H9 (cell line): ENCODE data around the gene SLC35F5. TPM values are rescaled to one million over a fixed set of nuclear protein-coding genes. Genes with fewer than 3 reads are reported as not detected.

Experiments
- DNase-seq: peaks from one replicate; pipeline ENCODE4 v3.0.0-alpha.2; 2017
- H2AFZ ChIP-seq: one replicate; pipeline ENCODE4 v1.6.1; 2013; ENCODE audit warnings: mild to moderate bottlenecking, low read length, control low read depth, moderate library complexity
- H2AK5ac ChIP-seq: 2 replicates; pipeline ENCODE4 v1.6.1; 2013; ENCODE audit warnings: low read length, control low read depth, mixed read lengths; ENCODE audit not compliant: insufficient read length
- H2BK120ac ChIP-seq: one replicate; pipeline ENCODE4 v1.6.1; 2013; ENCODE audit warnings: low read depth, mild to moderate bottlenecking, low read length, control low read depth, inconsistent platforms; ENCODE audit not compliant: poor library complexity, severe bottlenecking
- H2BK12ac ChIP-seq: 2 replicates; pipeline ENCODE4 v1.6.1; 2013; ENCODE audit warnings: low read length, control low read depth, mixed read lengths, low read depth; ENCODE audit not compliant: insufficient read length
- H2BK15ac ChIP-seq: 2 replicates; pipeline ENCODE4 v1.6.1; 2013; ENCODE audit warnings: low read depth, low read length, control low read depth
- H2BK20ac ChIP-seq: one replicate; pipeline ENCODE4 v1.6.1; 2013; ENCODE audit warnings: low read depth, mild to moderate bottlenecking, low read length, control low read depth, inconsistent platforms; ENCODE audit not compliant: poor library complexity, severe bottlenecking
- H2BK5ac ChIP-seq: 2 replicates; pipeline ENCODE4 v1.6.1; 2013; ENCODE audit warnings: low read length, control low read depth, mixed read lengths; ENCODE audit not compliant: insufficient read length
- H3K14ac ChIP-seq: 2 replicates; pipeline ENCODE4 v1.6.1; 2013; ENCODE audit warnings: low read length, control low read depth; ENCODE audit not compliant: insufficient read depth
- H3K18ac ChIP-seq: 2 replicates; pipeline ENCODE4 v1.6.1; 2013; ENCODE audit warnings: low read depth, mild to moderate bottlenecking, mixed read lengths, low read length, control low read depth; ENCODE audit not compliant: insufficient read length
- H3K23ac ChIP-seq: 2 replicates; pipeline ENCODE4 v1.6.1; 2013; ENCODE audit warnings: low read length, control low read depth, mixed read lengths, low read depth; ENCODE audit not compliant: insufficient read length
- H3K23me2 ChIP-seq: 2 replicates; pipeline ENCODE4 v1.6.1; 2013; ENCODE audit warnings: low read depth, mild to moderate bottlenecking, mixed read lengths, low read length, control low read depth; ENCODE audit not compliant: insufficient read length, poor library complexity, severe bottlenecking
- H3K27ac ChIP-seq: 2 replicates; pipeline ENCODE4 v1.5.1; 2013; ENCODE audit warnings: low read length, control low read depth, mixed read lengths, low read depth; ENCODE audit not compliant: insufficient read length
- H3K27me3 ChIP-seq: 2 replicates; pipeline ENCODE4 v1.6.1; 2013; ENCODE audit warnings: low read length, control low read depth, inconsistent platforms; ENCODE audit not compliant: insufficient read depth
- H3K4ac ChIP-seq: 2 replicates; pipeline ENCODE4 v1.6.1; 2013; ENCODE audit warnings: low read depth, mild to moderate bottlenecking, control low read depth, inconsistent platforms, low read length, moderate library complexity
- H3K4me1 ChIP-seq: 2 replicates; pipeline ENCODE4 v1.6.1; 2013; ENCODE audit warnings: low read length, control low read depth, inconsistent platforms; ENCODE audit not compliant: insufficient read depth
- H3K4me2 ChIP-seq: 2 replicates; pipeline ENCODE4 v1.6.1; 2013; ENCODE audit warnings: low read length, control low read depth, mixed read lengths; ENCODE audit not compliant: insufficient read length, insufficient read depth
- H3K56ac ChIP-seq: 2 replicates; pipeline ENCODE4 v1.6.1; 2013; ENCODE audit warnings: low read depth, mild to moderate bottlenecking, mixed read lengths, low read length, control low read depth; ENCODE audit not compliant: insufficient read length
- H3K79me1 ChIP-seq: 2 replicates; pipeline ENCODE4 v1.6.1; 2013; ENCODE audit warnings: low read depth, mild to moderate bottlenecking, moderate library complexity, low read length, control low read depth, inconsistent platforms; ENCODE audit not compliant: insufficient read depth, poor library complexity, severe bottlenecking
- H3K79me2 ChIP-seq: 2 replicates; pipeline ENCODE4 v1.6.1; 2013; ENCODE audit warnings: low read length, control low read depth, inconsistent platforms; ENCODE audit not compliant: insufficient read depth
- H3K9ac ChIP-seq: 2 replicates; pipeline ENCODE4 v1.6.1; 2013; ENCODE audit warnings: low read length, control low read depth, mixed read lengths; ENCODE audit not compliant: insufficient read length; ENCODE audit errors: extremely low read depth
- H3K9me3 ChIP-seq: one replicate; pipeline ENCODE4 v1.6.1; 2013; ENCODE audit warnings: low read depth, low read length, inconsistent platforms; ENCODE audit not compliant: control insufficient read depth
- H3T11ph ChIP-seq: one replicate; pipeline ENCODE4 v1.6.1; 2013; ENCODE audit warnings: mild to moderate bottlenecking, low read length, control low read depth, inconsistent platforms
- H4K20me1 ChIP-seq: one replicate; pipeline ENCODE4 v1.6.1; 2013; ENCODE audit not compliant: control insufficient read depth, insufficient read length, insufficient read depth
- H4K5ac ChIP-seq: 2 replicates; pipeline ENCODE4 v1.6.1; 2013; ENCODE audit warnings: low read depth, mild to moderate bottlenecking, mixed read lengths, low read length, control low read depth; ENCODE audit not compliant: insufficient read length
- H4K8ac ChIP-seq: replicated peaks from 2 replicates; pipeline ENCODE4 v1.6.1; 2013; ENCODE audit warnings: low read length, control low read depth, mixed read lengths, low read depth; ENCODE audit not compliant: insufficient read length
- H4K91ac ChIP-seq: 2 replicates; pipeline ENCODE4 v1.6.1; 2013; ENCODE audit warnings: low read depth, mild to moderate bottlenecking, moderate library complexity, mixed read lengths, low read length, control low read depth; ENCODE audit not compliant: insufficient read length
- H3K27ac Mint-ChIP-seq, 3 experiments: 2 replicates in 2 of 3; 3 replicates in 1 of 3; pipeline ENCODE4 v1.8.0; 2020 to 2021; ENCODE audit warnings: mixed read lengths in 3 of 3, mild to moderate bottlenecking in 1 of 3, moderate library complexity in 1 of 3
- H3K27me3 Mint-ChIP-seq: 2 replicates; pipeline ENCODE4 v1.8.0; 2021; ENCODE audit warnings: low read depth, mild to moderate bottlenecking, moderate library complexity, mixed read lengths
- H3K36me3 Mint-ChIP-seq, 3 experiments: 2 replicates in 2 of 3; 3 replicates in 1 of 3; pipeline ENCODE4 v1.8.0; 2020 to 2021; ENCODE audit warnings: low read depth in 3 of 3, mixed read lengths in 3 of 3; ENCODE audit not compliant: insufficient read depth in 1 of 3
- H3K4me1 Mint-ChIP-seq, 2 experiments: 2 replicates each; pipeline ENCODE4 v1.8.0; 2020; ENCODE audit warnings: mixed read lengths in 2 of 2
- H3K4me3 Mint-ChIP-seq, 2 experiments: 2 replicates in 1 of 2; 3 replicates in 1 of 2; pipeline ENCODE4 v1.8.0; 2020 to 2021; ENCODE audit warnings: mild to moderate bottlenecking in 2 of 2, mixed read lengths in 2 of 2, moderate library complexity in 1 of 2
- H3K9me3 Mint-ChIP-seq, 2 experiments: 2 replicates in 1 of 2; 3 replicates in 1 of 2; pipeline ENCODE4 v1.8.0; 2020; ENCODE audit warnings: mild to moderate bottlenecking in 2 of 2, mixed read lengths in 2 of 2, moderate library complexity in 1 of 2
- WGBS: extraction: QIAGEN DNeasy Blood & Tissue Kit; methylation state at CpG from one replicate; pipeline ENCODE4 v1.1.7; 2013; ENCODE audit warnings: missing lambda C conversion rate, low lambda C conversion rate, mixed read lengths; ENCODE audit not compliant: insufficient read length; ENCODE audit errors: extremely low coverage; 5-methylcytosine and 5-hydroxymethylcytosine counted together
- total RNA-seq: library from RNA; stranded (reverse); gene quantifications from 2 replicates; pipeline ENCODE4 v1.2.1, GENCODE V29; 2021
- TF ChIP-seq, protein P1 (sequence below): fragments of 200-600 bp; sonication (generic); conservative IDR thresholded peaks from 3 replicates; pipeline ENCODE4 v1.8.0; 2021; ENCODE audit warnings: antibody characterized with exemption, mild to moderate bottlenecking

Gene SLC35F5
- total RNA-seq, 1 experiment from 2014 or later, result 31.3 TPM

DNA sequence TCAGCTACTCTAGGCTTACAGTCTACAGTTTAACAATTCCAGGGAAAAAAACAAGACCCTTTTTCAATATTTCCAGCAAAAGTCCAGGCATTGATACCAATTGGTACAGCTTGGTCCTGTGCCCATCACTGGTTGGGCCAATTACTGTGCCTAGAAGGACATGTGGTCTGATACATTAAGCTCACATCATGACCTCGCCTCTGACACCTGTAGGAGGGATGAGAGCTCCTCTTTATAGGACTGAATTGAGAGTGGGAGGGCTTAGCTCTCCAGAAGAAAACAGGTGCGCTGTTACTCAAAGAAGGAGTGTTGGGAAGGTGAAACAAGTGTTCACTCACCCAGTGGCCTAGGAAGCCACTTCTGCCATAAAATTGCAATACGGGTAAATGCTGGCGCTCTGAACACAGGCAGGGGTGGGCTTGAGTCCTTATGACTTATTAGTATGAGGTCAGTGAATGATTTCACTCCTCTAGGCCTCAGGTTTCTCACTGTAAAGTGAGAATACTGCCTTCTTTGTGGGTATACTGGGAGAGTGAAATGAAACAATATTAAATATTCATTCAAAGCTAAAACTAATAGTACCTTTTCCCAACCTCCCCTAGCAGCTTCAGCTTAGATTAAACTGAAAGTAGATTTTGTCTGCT, 79.7 kb downstream of the SLC35F5 start:
- H3K4ac ChIP-seq, result no peak overlapping the region
- H3K14ac ChIP-seq, result no peak overlapping the region
- no peak for DNase-seq
- H3T11ph ChIP-seq, result no peak overlapping the region
- no peak overlapping the region for H2BK12ac ChIP-seq
- Mint-ChIP-seq H3K27ac (no peak overlapping the region), H3K27me3 (peaks cover 74% of the 10 kb centered on the region), H3K36me3 (no peaks in the 10 kb centered on the region), H3K4me1 (peaks cover 12 to 18% of the 10 kb centered on the region in 2 experiments), H3K4me3 (no peak overlapping the region), H3K9me3 (peaks cover 3 to 11% of the 10 kb centered on the region in 2 experiments; a peak in 4 of 5 replicates)
- H2AFZ ChIP-seq, result no peak overlapping the region
- H3K27ac ChIP-seq, result no peak overlapping the region
- H3K56ac ChIP-seq, result no peak overlapping the region
- H2BK20ac ChIP-seq, result no peak overlapping the region
- no peak overlapping the region for H2BK120ac ChIP-seq
- no peak overlapping the region for H4K91ac ChIP-seq
- no peaks in the 10 kb centered on the region for H3K79me2 ChIP-seq
- no peaks in the 10 kb centered on the region for H3K79me1 ChIP-seq
- H3K27me3 ChIP-seq, result no peaks in the 10 kb centered on the region
- H4K5ac ChIP-seq, result no peak overlapping the region
- H3K4me1 ChIP-seq, result peaks cover 5% of the 10 kb centered on the region; the same call in 1 of the 2 replicates
- no CpG with 5 or more reads among the region's 4 CpGs for WGBS
- no peaks in the 10 kb centered on the region for H4K20me1 ChIP-seq
- no peaks in the 10 kb centered on the region for H3K9me3 ChIP-seq
- TF ChIP-seq, protein P1, sequence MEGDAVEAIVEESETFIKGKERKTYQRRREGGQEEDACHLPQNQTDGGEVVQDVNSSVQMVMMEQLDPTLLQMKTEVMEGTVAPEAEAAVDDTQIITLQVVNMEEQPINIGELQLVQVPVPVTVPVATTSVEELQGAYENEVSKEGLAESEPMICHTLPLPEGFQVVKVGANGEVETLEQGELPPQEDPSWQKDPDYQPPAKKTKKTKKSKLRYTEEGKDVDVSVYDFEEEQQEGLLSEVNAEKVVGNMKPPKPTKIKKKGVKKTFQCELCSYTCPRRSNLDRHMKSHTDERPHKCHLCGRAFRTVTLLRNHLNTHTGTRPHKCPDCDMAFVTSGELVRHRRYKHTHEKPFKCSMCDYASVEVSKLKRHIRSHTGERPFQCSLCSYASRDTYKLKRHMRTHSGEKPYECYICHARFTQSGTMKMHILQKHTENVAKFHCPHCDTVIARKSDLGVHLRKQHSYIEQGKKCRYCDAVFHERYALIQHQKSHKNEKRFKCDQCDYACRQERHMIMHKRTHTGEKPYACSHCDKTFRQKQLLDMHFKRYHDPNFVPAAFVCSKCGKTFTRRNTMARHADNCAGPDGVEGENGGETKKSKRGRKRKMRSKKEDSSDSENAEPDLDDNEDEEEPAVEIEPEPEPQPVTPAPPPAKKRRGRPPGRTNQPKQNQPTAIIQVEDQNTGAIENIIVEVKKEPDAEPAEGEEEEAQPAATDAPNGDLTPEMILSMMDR, result no peak
- no peak overlapping the region for H3K4me2 ChIP-seq
- H2AK5ac ChIP-seq, result no peak overlapping the region
- H3K18ac ChIP-seq, result no peak overlapping the region
- no peaks in the 10 kb centered on the region for H3K23me2 ChIP-seq
- H3K23ac ChIP-seq, result no peak overlapping the region
- no peak overlapping the region for H2BK5ac ChIP-seq
- H2BK15ac ChIP-seq, result no peak overlapping the region
- H3K9ac ChIP-seq, result no peak overlapping the region
- H4K8ac ChIP-seq, result no peak overlapping the region
